ENCODE results near the gene SMIM41. TPM values are rescaled to one million over a fixed set of nuclear protein-coding genes. Genes with fewer than 3 reads are reported as not detected.
A peak's percentile ranks its signal among the peaks of the same experiment; 100 is the strongest.

SMIM41 gene
- total RNA-seq, 1 donor from 2014 or later: 0.16 TPM

- Mint-ChIP-seq H3K27ac (peak overlapping the region; percentile 30), H3K9me3 (no peaks in the 10 kb centered on the region), H3K4me3 (no peak overlapping the region), H3K4me1 (peaks cover 43% of the 10 kb centered on the region), H3K36me3 (no peaks in the 10 kb centered on the region), H3K27me3 (ENCODE audit: low read depth) (no peaks in the 10 kb centered on the region)
- no peak for DNase-seq (ENCODE audit: low spot score in 2 of 2, unreplicated experiment in 2 of 2)
- TF ChIP-seq CTCF (IDR thresholded peaks at IDR 0.05; ENCODE audit: unreplicated experiment): no peak
These were observed 67.4 kb downstream of the SMIM41 start for GRCh38 chr12:52146822-52147366.

- no peak for DNase-seq (ENCODE audit: low spot score in 2 of 2, unreplicated experiment in 2 of 2)
- no peaks in the 10 kb centered on the region for H3K27me3 Mint-ChIP-seq (ENCODE audit: low read depth)
- H3K9me3 Mint-ChIP-seq: no peaks in the 10 kb centered on the region
- peaks cover 43% of the 10 kb centered on the region for H3K4me1 Mint-ChIP-seq
- no peak overlapping the region for H3K27ac Mint-ChIP-seq
- no peaks in the 10 kb centered on the region for H3K36me3 Mint-ChIP-seq
- TF ChIP-seq CTCF (IDR thresholded peaks at IDR 0.05; ENCODE audit: unreplicated experiment): no peak
- no peak overlapping the region for H3K4me3 Mint-ChIP-seq
These were observed 68.0 kb downstream of the SMIM41 start for GRCh38 chr12:52147367-52147963.

- Mint-ChIP-seq H3K27ac (no peak overlapping the region), H3K4me3 (no peak overlapping the region), H3K36me3 (no peaks in the 10 kb centered on the region), H3K9me3 (no peaks in the 10 kb centered on the region), H3K4me1 (peaks cover 46% of the 10 kb centered on the region), H3K27me3 (ENCODE audit: low read depth) (no peaks in the 10 kb centered on the region)
- TF ChIP-seq CTCF (IDR thresholded peaks at IDR 0.05; ENCODE audit: unreplicated experiment): no peak
- DNase-seq (ENCODE audit: low spot score in 2 of 2, unreplicated experiment in 2 of 2): no peak
These were observed 68.5 kb downstream of the SMIM41 start for GRCh38 chr12:52147964-52148463.

- Mint-ChIP-seq H3K4me3 (no peak overlapping the region), H3K4me1 (peaks cover 41% of the 10 kb centered on the region), H3K36me3 (no peaks in the 10 kb centered on the region), H3K27me3 (ENCODE audit: low read depth) (no peaks in the 10 kb centered on the region), H3K27ac (peak overlapping the region; percentile 56), H3K9me3 (no peaks in the 10 kb centered on the region)
- TF ChIP-seq CTCF (IDR thresholded peaks at IDR 0.05; ENCODE audit: unreplicated experiment): no peak
- DNase-seq (ENCODE audit: low spot score in 2 of 2, unreplicated experiment in 2 of 2): no peak
These were observed 69.1 kb downstream of the SMIM41 start for GRCh38 chr12:52148464-52149181.

GRCh38 chr12:52149182-52149641, 69.7 kb downstream of the SMIM41 start:
- Mint-ChIP-seq H3K36me3 (no peaks in the 10 kb centered on the region), H3K4me1 (peaks cover 35% of the 10 kb centered on the region), H3K27me3 (ENCODE audit: low read depth) (no peaks in the 10 kb centered on the region), H3K9me3 (no peaks in the 10 kb centered on the region), H3K27ac (peak overlapping the region; percentile 56), H3K4me3 (no peak overlapping the region)
- DNase-seq (ENCODE audit: low spot score in 2 of 2, unreplicated experiment in 2 of 2): no peak
- TF ChIP-seq CTCF (IDR thresholded peaks at IDR 0.05; ENCODE audit: unreplicated experiment): no peak

All from mesothelial cell of epicardium (in vitro differentiated cells).